ENCODE data around the gene KLHL17.

Gene KLHL17

GRCh38 chr1:960363-961131 is at the start of gene KLHL17:
KLHL17 (plus strand) TSS chr1:960584; CDS start chr1:960694, 110 bp downstream.
- in situ Hi-C loops (cut with MboI; ENCODE audit: low sequenced_read_pairs) = no loop called here

- in situ Hi-C loops (cut with MboI; ENCODE audit: low sequenced_read_pairs) = no loop called here
These were observed 49.3 kb upstream of the KLHL17 start for GRCh38 chr1:910881-911721.

GRCh38 chr1:911875-912739 is 48.3 kb upstream of the KLHL17 start:
- in situ Hi-C loops (cut with MboI; ENCODE audit: low sequenced_read_pairs) = no loop called here

DNA sequence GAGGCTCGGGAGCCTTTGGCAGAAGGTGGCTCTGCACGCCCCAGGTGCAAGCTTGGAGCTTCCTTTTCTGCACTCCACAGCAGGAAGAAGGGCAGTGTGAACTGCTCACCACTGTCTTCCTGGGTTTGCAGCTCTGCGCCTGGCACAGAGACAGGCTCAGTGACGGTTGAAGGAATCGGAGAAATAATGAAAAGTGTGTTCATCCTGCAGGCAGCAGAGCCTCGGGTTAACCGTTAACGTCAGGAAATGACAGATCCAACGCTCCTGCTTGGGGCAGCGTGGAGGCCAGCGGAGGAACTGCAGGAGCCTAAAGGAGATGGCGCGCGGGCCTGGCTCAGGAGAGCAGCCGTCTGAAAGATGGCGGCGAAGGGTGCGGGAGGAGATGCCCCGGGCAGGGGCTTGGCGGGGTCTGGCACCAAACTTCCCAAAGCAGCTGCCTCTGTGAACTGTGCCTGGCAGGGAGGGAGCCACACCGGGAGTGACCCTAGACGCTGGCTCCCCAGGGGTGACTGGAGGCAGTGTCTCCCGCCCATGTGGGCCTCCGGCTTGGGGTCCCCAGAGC is 47.6 kb upstream of the KLHL17 start:
- in situ Hi-C loops (cut with MboI; ENCODE audit: low sequenced_read_pairs) = no loop called here

GRCh38 chr1:913491-914130 is 46.8 kb upstream of the KLHL17 start:
- in situ Hi-C loops (cut with MboI; ENCODE audit: low sequenced_read_pairs) = no loop called here

DNA sequence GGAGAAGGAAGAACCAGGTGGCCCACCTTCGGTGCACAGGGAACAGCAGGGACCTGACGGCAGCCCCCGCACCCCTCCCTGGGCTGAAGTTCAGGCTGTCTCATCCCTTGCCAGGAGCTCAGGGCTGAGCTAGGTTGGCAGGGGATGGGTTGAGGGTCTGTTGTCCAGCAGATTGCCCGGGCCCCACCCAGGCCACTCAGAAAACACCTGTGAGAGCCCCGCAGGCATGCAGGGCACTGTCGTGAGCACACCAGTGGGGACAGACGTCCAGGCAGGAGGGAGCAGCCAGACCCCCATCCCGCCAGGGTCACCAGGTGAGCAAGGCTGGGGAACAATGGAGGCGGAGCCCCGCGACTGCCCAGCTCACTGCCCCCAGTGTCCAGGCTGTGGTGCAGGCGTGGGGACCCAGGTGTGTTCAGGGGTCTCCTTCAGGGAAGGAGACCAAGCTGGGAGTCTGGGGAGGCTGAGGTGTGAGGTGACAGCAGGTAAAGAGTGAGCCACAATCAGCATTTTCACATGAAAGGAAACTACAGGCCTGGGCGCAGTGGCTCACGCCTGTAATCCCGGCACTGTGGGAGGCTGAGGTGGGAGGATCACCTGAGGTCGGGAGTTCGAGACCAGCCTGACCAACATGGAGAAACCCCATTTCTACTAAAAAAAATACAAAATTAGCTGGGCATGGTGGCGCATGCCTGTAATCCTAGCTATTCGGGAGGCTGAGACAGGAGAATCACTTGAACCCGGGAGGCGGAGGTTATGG is 46.1 kb upstream of the KLHL17 start:
- in situ Hi-C loops (cut with MboI; ENCODE audit: low sequenced_read_pairs) = no loop called here

GRCh38 chr1:914891-915280 is 45.5 kb upstream of the KLHL17 start:
- in situ Hi-C loops (cut with MboI; ENCODE audit: low sequenced_read_pairs) = no loop called here

- in situ Hi-C loops (cut with MboI; ENCODE audit: low sequenced_read_pairs) = no loop called here
These were observed 44.9 kb upstream of the KLHL17 start for GRCh38 chr1:915295-916172.

DNA sequence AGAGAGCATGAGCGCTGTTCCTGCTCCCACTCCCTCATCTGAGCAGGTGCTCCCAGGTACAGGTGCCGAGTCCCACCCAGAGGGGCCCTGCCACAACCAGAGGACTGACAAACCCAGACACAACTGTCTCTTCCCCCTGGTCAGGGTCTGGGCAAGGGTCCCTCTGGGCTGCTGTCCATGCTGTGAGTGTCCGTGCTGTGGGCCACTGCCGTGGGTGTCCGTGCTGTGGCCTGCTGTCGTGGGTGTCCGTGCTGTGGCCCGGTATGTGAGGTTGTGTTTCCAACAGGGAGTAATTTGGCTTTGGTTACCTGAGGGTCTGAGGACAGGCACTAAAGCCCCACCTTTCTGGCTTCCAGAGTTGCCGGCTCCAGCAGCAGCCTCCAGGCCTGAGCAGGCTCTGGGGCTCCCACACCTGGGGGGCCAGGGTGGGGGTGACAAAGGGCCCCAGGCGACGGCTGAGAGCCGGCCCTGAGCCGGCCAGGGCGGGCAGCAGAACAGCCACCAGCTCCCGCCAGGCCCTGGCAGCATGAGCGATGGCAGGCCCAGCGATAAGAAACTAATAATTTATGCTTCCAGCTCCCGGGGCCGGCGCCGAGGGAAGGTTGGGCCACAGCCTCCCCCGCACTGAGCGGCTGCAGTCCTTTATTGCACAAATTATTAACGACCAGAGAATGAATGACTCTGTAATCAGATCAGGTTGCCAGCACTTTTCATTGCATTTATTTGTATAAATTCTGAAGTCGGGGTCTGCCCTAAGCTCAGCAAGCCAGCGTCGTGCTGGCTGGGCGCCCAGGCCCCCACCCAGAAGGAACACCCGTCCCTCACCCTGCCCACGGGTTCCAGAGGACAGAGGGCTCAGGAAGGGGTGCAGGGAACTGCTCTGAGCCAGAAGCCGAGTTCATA is 44.0 kb upstream of the KLHL17 start:
- in situ Hi-C loops (cut with MboI; ENCODE audit: low sequenced_read_pairs) = no loop called here

- in situ Hi-C loops (cut with MboI; ENCODE audit: low sequenced_read_pairs) = no loop called here
These were observed 43.3 kb upstream of the KLHL17 start for GRCh38 chr1:917076-917459.

- in situ Hi-C loops (cut with MboI; ENCODE audit: low sequenced_read_pairs) = no loop called here
These were observed 42.8 kb upstream of the KLHL17 start for GRCh38 chr1:917466-918091.

- in situ Hi-C loops (cut with MboI; ENCODE audit: low sequenced_read_pairs) = no loop called here
These were observed 42.0 kb upstream of the KLHL17 start for GRCh38 chr1:918353-918752.

- in situ Hi-C loops (cut with MboI; ENCODE audit: low sequenced_read_pairs) = no loop called here
These were observed 41.5 kb upstream of the KLHL17 start for GRCh38 chr1:918843-919242.

GRCh38 chr1:919271-919872 is 41.0 kb upstream of the KLHL17 start:
- in situ Hi-C loops (cut with MboI; ENCODE audit: low sequenced_read_pairs) = no loop called here

DNA sequence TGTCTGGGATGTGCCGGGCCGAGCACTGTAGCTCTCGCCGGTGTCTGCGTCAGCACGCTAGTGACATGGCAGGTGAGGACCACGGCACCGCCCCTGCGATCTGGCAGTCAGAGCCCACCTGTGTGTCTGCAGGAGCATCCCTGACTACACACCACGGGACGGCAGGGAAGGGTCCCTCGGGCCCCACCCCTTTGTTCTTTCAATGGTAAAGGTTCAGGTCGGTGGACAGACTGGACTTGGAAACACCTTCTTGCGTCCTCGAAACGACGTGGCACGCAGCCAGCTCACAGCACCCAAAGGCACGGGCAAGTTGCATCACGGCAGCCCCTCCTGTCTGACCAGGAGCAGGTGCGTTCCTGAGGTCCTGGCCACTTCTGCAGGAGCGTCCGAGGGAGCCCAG is 40.4 kb upstream of the KLHL17 start:
- in situ Hi-C loops (cut with MboI; ENCODE audit: low sequenced_read_pairs) = no loop called here

DNA sequence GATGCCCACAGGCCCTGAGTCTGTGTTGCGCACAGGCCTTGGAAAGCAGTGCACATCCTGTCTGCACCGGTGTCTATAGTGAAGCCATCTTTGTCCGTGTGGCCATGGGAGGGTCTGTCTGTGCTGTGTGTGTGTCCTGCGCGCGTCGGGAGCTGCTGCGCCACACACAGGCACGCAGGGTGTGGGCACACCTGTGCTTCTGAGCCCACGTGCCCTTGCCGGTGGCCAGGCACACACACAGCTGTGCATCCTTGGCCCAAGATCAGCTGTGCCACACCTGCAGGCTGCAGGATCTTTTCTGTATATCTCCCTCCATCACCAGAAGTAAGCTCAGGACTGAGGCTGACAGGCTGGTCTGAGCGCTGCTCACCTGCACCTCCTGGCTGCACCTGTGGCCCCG is 39.9 kb upstream of the KLHL17 start:
- in situ Hi-C loops (cut with MboI; ENCODE audit: low sequenced_read_pairs) = no loop called here

Data from HL-60/S4 (cell line).